Measurements from ENCODE around the gene ANKRD13D.
A peak's percentile ranks its signal among the peaks of the same experiment; 100 is the strongest.

Gene ANKRD13D

GRCh38 chr11:67252831-67253239, 36.3 kb upstream of the ANKRD13D start:
- Histone ChIP-seq H3K27me3 (ENCODE audit: insufficient read depth, low read depth, severe bottlenecking) (no peaks in the 10 kb centered on the region), H3K4me3 (ENCODE audit: low read depth, low read length) (no peak overlapping the region), H3K9me3 (ENCODE audit: severe bottlenecking) (no peaks in the 10 kb centered on the region), H3K36me3 (peaks cover 92% of the 10 kb centered on the region), H3K27ac (no peak overlapping the region)
- DNase-seq, result peak; percentile 34
- TF ChIP-seq CTCF (IDR thresholded peaks at IDR 0.05; ENCODE audit: low read depth, low read length), result peak; percentile 54

- Histone ChIP-seq H3K4me3 (ENCODE audit: low read depth, low read length) (no peak overlapping the region), H3K36me3 (peaks cover 80% of the 10 kb centered on the region)
- no peak for DNase-seq
These were observed 35.1 kb upstream of the ANKRD13D start for GRCh38 chr11:67253872-67254624.

GRCh38 chr11:67254798-67255197, 34.3 kb upstream of the ANKRD13D start:
- peaks cover 72% of the 10 kb centered on the region for H3K36me3 ChIP-seq
- no peak overlapping the region for H3K4me3 ChIP-seq (ENCODE audit: low read depth, low read length)
- no peak for TF ChIP-seq CTCF (IDR thresholded peaks at IDR 0.05; ENCODE audit: low read depth, low read length)
- no peaks in the 10 kb centered on the region for H3K9me3 ChIP-seq (ENCODE audit: severe bottlenecking)
- no peak for DNase-seq
- no peak overlapping the region for H3K27ac ChIP-seq
- no peaks in the 10 kb centered on the region for H3K27me3 ChIP-seq (ENCODE audit: insufficient read depth, low read depth, severe bottlenecking)

More at GRCh38 chr11:67253872-67254624, 35.1 kb upstream of the ANKRD13D start:
- Histone ChIP-seq H3K27me3 (ENCODE audit: insufficient read depth, low read depth, severe bottlenecking) (no peaks in the 10 kb centered on the region), H3K27ac (no peak overlapping the region), H3K9me3 (ENCODE audit: severe bottlenecking) (no peaks in the 10 kb centered on the region)
- no peak for TF ChIP-seq CTCF (IDR thresholded peaks at IDR 0.05; ENCODE audit: low read depth, low read length)

- TF ChIP-seq CTCF (IDR thresholded peaks at IDR 0.05; ENCODE audit: low read depth, low read length), result no peak
- peaks cover 66% of the 10 kb centered on the region for H3K36me3 ChIP-seq
- no peak overlapping the region for H3K4me3 ChIP-seq (ENCODE audit: low read depth, low read length)
- no peaks in the 10 kb centered on the region for H3K9me3 ChIP-seq (ENCODE audit: severe bottlenecking)
- H3K27me3 ChIP-seq (ENCODE audit: insufficient read depth, low read depth, severe bottlenecking), result no peaks in the 10 kb centered on the region
- DNase-seq, result no peak
- no peak overlapping the region for H3K27ac ChIP-seq
These were observed 33.8 kb upstream of the ANKRD13D start for GRCh38 chr11:67255353-67255752.

- TF ChIP-seq CTCF (IDR thresholded peaks at IDR 0.05; ENCODE audit: low read depth, low read length), result no peak
- DNase-seq, result no peak
- no peaks in the 10 kb centered on the region for H3K27me3 ChIP-seq (ENCODE audit: insufficient read depth, low read depth, severe bottlenecking)
- no peak overlapping the region for H3K27ac ChIP-seq
- peaks cover 61% of the 10 kb centered on the region for H3K36me3 ChIP-seq
- no peak overlapping the region for H3K4me3 ChIP-seq (ENCODE audit: low read depth, low read length)
- H3K9me3 ChIP-seq (ENCODE audit: severe bottlenecking), result no peaks in the 10 kb centered on the region
These were observed 33.2 kb upstream of the ANKRD13D start for GRCh38 chr11:67255864-67256263.
